NCI-H446 (cell line): ENCODE results near the gene RNF114.
"Not testable (repeated sequence)": the region's sequence is repeated elsewhere in the genome, so short reads cannot be mapped to it uniquely, and the experiment has no call there.

Source experiments
- DNase-seq, 2 experiments: peaks; one replicate each; lab custom pipeline; 2025; lab: John Stamatoyannopoulos, UW

Gene RNF114

DNA sequence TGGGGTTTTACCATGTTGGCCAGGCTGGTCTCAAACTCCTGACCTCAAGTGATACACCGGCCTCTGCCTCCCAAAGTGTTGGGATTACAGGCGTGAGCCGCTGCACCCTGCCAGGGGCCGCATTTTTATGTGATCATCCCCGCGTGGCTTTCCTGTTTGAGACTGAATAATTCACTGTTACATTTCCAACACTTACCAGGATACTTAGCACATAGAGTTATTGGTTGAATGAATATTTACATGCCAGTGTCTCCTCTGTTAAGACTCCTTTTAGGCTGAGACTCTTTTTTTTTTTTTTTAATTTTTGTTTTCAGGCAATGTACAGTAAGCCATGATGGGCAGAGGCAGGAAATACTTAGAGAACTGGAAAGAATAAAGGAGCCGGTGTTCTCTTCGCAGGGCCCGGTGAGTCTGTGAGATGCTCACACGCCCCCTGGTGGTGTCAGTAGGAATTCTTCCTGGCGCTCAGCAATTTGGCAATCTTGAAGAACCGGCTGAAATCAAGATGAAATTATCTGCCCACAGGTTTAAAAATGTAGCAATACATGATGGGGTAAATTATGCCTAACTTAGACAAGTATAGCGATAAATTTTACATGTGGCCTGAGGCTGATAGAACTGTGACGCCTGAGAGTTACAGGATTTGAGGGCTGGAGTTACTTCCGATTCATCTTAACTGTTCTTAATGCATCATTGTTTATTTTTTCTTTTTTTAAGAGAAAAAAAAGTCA, 7.6 kb upstream of the RNF114 start:
- peak; percentile 70 to 87 for DNase-seq

DNA sequence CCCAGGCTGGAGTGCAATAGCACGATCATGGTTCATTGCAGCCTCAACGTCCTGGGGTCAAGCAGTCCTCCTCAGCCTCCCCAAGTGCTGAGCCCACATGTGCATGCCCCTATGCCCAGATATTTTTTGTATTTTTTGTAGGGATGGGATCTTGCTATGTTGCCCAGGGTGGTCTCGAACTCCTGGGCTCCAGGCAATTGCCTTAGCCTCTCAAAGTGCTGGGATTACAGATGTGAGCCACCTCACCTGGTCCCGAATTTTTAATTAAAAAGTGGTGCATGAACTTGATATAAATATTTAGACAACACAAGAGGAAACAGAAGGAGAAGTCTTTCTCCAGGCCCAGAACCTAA, 7.1 kb upstream of the RNF114 start:
- no peak for DNase-seq

DNA sequence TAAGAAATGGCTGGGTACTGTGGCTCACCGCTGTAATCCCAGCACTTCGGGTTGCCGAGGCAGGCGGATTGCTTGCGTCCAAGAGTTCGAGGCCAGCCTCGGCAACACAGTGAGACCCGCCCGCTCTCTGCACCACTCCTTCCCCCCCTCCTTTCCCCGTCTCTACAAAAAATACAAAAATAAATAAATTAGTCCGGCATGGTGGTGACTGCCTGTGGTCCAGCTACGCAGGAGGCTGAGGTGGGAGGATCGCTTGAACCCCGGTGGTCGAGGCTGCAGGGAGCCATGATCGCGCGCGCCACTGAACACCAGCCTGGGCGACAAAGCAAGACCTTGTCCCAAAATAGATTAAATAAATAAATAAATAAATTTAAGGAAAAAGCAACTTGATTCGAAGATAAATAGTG, 448 bp upstream of the RNF114 start:
- no peak for DNase-seq

DNA sequence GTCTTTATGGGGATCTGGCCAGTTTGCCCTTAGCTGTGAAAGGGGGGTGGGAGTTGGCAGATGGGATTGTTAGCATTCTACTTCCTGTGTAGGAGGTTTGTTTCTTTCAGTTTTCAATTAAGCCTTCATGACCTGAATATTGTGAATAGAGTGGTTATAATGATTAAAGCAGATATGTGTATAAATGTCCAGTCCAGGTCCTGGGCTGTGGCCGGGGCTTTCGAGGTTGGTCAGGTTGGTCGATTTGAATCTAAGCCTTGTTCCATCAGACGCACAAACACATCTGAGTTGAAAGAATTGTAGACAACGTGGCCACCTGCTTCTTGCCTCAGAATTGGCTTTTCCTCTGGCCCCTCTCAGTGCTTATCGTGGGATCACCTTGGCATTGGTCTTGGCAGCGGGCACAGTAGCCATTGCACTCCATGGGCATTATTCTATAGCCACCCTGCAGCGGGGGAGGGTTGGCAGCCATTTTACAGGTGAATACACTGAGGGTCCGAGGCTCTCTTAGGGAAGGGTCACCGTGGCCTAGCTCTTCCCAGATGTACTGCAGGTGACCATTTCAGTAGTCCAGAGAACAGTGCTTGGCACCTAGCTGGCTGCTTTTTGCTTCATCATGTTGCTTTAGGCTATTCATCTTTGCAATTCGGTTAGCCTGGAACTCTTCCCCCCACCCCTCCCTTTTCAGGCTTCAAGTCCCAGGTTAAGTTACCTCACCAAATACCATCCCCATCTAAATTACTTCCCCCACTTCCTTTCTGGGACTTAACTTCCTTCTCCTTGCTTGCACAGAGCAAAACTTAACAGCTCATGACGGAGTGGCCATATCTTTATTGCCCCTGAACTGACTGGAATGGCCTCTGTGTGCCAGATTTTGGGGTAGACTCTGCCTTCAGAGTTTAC, 1.1 kb downstream of the RNF114 start:
- no peak for DNase-seq

DNA sequence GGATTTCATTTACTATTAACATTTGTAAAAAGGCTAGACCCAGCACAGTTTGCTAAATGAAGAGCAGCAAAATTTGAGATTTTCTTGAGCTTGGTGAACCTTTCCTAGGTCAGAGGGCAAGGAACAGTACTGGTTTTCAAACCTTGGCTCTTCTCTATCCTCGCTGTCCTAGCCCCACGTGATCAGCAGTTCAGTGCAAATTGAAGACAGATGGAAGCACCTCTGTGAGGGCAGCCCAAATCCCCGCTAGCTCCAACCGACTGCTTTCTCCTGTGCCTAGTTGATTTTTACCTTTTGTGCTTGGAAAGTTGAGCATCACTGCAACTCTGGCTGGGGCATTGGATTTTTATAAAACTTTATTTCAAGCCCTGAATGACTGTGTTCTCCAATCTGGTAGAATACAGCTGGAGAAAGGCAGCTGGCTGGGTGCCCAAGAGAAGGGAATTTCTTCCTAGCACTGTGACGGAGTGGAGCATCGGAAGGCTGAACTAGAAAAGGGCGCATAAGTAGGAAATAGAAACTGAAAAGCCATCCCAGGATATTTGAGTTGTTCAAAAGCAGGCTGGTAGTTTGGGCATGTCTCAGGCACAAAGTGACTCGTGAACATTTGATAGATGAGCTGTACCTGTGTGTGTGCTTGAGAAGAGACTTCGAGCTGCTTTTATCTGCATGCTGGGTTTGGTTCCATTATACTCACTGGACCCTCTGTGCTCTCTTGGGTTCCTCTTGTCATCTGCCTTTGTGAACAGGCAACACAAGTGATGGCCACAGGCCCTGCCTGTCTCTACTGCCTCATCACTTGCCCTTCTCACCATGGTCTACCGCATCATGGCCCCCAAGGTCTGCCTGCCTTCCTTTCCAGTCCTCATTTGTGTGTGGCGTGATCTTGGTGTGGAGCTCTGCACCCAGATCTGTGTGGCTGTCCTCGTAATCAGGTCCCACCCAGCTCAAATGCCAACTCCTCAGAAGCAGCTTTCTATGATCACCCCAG, 2.3 kb downstream of the RNF114 start:
- peak; percentile 31 to 42 for DNase-seq

DNA sequence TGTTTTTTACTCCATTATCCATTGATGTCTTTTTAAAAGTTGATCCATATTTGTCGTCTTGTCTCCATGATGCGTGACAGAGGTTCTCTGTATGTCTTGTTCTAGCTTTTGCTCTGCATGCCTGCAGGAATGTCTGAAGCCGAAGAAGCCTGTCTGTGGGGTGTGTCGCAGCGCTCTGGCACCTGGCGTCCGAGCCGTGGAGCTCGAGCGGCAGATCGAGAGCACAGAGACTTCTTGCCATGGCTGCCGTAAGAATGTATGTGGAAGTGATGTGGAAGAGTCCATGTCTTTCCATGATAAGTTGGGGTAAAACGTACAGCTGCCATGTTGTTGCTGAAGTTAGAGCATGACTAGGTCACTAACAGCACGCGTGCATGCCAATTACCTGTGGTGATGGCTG, 5.3 kb downstream of the RNF114 start:
- DNase-seq: no peak

DNA sequence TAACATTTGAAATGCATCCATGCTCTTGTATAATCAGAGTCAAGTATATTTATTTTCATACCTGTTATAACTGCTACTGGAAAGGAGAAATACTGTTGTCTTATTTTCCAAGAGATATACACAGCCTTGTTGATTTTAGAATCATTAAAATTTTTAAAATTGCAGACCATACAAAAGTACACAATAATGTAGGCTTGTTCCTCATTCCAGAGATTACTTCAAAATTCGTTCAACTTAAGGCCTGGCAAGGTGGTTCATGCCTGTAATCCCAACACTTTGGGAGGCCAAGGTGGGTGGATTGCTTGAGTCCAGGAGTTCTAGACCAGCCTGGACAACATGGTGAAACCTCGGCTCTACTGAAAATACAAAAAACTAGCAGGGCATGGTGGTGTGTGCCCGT, 6.1 kb downstream of the RNF114 start:
- no peak for DNase-seq

DNA sequence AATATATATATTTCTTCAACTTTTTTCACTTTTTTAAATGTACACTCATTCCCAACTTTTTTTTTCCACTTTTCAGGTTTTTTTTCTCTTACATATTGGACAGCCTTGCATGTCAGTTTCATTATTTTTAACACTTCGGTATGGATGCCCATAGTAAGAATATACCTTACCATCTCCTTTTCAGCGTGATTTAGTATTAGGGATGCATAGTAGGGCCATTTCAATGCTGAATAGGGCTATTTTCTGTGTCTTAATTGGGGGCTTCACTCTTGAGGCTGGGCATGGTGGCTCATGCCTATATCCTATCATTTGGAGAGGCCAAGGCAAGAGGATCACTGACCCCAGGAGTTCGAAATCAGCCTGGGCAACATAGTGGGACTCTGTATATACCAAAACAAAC, 6.7 kb downstream of the RNF114 start:
- DNase-seq: no peak

DNA sequence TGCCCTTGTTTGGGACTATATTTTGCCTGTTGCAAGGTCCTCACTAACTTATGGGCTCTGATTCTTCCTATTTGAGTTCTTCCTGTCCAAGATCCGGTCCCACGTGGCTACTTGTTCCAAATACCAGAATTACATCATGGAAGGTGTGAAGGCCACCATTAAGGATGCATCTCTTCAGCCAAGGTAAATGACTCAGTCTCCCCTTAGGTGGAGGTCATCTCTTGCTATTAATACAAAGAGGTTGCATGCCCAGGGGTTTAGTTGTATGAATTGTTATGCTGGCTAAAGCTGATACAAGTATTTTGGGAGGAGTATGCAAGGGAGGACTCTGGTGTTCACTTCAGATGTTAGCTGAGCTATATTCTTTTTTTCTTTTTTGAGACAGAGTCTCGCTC, 9.1 kb downstream of the RNF114 start:
- no peak for DNase-seq

DNA sequence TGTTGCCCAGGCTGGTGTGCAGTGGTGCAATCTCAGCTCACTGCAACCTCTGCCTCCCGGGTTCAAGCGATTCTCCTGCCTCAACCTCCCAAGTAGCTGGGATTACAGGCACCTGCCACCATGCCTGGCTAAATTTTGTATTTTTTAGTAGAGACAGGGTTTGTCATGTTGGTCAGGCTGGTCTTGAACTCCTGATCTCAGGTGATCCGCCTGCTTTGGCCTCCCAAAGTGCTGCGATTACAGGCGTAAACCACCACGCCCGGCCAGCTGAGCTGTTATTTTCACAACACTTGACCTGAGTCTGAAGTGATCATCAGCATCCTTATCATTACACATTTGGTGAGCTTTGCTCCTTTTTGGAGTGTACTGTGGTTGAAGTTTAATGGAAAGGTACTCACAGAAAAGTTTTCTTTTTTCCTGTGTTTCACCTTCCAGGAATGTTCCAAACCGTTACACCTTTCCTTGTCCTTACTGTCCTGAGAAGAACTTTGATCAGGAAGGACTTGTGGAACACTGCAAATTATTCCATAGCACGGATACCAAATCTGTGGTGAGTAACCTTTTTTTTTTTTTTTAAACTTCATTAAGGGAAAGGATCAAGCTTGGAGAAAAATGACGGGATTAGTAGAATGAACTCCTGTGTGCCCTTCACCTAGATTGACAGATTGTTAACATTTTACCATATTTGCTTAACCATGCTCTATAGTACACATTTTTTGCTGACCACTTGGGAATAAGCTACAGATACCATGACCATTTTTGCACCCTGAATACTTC, 9.7 kb downstream of the RNF114 start:
- DNase-seq: no peak

DNA sequence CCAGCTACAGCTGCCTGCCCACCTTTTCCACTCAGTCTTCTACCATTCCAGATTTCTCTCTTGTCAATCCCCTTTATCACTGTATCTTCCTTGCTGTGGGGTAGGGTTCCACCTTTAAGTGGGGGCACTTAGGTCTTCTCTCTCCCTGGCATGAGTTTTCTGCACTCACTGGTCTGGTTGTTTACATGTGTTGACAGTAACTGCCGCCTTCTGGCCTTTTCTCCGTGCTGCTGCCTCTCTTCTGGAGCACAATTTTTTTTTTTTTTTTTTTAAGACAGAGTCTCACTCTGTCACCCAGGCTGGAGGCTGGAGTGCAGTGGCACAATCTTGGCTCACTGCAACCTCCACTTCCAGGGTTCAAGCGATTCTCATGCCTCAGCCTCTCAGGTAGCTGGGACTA, 12.0 kb downstream of the RNF114 start:
- no peak for DNase-seq

DNA sequence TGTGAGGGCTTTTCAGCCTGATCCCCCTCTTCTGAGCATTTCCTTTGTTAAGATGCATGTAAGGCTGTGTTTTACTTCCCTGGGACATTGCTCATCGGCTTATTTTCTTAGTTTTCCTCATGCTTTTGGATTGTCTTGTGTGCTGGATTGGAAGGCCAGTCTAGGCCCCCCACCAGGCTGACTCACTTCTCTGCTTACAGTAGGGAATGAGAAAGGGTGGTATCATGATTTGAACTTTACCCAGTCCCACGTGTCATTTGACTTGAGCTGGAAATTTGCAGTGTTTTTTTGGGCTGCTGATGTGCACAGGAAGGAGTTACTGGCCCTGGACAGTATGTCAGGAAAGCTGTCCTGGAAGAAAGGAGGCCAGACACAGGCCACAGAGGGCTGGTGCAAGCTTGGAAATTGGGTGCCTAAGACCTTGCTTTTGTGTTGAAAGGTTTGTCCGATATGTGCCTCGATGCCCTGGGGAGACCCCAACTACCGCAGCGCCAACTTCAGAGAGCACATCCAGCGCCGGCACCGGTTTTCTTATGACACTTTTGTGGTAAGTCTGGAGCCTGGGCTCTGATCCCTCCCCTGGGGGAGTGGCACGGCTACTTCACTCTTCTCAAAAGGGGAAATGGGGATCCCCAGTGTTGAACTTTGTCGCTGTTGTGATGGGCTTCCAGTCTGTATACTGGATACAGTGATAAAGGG, 12.8 kb downstream of the RNF114 start:
- DNase-seq: no peak

DNA sequence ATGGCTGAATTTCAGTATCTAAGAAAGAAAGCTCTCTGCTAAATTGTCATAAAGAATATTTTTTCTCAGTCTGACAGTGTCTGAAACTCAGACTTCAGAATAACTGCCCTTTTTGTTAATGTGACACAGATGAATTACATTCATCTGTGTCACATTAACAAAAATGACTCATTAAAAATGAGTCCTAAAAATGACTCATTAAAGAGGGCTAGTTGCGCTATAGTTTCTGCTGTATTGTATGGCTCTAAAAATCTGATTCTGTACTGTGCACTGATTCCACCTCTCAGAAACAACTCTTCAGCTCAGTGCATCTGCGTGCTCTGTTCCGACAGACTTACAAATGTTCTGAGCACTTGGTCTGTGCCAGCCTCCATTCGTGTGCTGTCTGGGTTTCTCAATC, 15.0 kb downstream of the RNF114 start:
- DNase-seq: no peak

DNA sequence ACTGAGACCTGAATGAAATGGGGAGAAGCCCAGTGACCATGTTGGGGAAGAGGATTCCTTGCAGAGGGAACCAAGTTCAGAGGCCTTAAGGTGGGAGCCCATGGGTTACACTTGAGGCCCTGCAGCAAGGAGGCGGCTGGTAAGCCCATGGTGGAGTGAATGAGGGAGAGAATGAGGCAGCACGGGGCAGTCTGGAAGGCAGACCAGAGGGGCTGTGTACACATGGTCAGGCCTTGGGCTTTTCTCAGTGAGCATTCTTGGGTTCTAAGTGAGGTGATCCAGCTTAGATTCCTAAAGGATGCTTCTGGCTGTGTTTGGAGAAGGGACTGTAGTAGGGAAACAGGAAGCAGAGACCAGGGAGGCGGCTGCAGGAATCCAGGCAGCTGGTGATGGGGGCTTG, 19.0 kb downstream of the RNF114 start:
- DNase-seq: no peak

DNA sequence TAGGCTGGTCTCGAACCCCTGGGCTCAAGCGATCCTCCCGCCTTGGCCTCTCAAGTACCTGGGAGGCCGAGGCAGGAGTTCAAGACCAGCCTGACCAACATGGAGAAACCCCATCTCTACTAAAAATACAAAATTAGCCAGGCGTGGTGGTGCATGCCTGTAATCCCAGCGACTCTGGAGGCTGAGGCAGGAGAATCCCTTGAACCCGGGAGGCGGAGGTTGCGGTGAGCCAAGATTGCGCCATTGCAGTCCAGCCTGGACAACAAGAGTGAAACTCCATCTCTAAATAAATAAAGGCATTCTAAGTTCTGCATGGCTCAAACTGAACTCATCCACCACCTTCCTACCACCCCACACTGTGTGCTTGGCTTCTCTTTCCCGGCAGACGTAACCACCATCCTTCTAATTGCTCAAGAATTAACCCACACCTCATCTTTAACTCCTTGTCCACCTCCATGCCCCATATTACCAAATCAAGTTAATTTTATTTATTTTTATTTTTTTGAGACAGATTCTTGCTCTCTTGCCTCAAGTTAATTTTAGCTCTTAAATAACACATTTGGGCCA, 19.7 kb downstream of the RNF114 start:
- not testable (repeated sequence) for DNase-seq

DNA sequence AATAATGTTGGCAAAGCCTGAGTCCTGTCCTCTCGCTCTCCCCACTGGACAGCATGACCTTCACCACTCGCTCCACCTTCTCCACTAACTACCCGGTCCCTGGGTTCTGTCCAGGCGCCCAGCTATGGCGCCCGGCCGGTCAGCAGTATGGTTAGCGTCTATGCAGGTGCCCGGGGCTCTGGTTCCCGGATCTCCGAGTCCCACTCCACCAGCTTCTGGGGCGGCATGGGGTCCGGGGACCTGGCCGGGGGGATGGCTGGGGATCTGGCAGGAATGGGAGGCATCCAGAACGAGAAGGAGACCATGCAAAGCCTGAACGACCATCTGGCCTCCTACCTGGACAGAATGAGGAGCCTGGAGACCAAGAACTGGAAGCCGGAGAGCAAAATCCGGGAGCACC, 20.5 kb downstream of the RNF114 start:
- no peak for DNase-seq

DNA sequence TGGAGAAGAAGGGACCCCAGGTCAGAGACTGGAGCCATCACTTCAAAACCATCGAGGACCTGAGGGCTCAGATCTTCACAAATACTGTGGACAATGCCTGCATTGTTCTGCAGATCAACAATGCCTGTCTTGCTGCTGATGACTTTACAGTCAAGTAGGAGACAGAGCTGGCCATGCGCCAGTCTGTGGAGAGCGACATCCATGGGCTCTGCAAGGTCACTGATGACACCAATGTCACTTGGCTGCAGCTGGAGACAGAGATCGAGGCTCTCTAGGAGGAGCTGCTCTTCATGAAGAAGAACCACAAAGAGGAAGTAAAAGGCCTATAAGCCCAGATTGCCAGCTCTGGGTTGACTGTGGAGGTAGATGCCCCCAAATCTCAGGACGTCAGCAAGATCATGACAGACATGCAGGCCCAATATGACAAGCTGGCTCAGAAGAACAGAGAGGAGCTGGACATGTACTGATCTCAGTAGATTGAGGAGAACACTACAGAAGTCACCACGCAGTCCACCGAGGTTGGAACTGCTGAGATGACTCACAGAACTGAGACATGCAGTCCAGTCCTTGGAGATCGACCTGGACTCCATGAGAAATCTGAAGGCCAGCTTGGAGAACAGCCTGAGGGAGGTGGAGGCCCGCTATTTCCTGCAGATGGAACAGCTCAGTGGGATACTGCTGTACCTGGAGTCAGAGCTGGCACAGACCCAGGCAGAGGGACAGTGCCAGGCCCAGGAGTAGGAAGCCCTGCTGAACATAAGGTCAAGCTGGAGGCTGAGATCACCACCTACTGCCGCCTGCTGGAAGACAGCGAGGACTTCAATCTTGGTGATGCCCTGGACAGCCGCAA, 21.1 kb downstream of the RNF114 start:
- not testable (repeated sequence) for DNase-seq

DNA sequence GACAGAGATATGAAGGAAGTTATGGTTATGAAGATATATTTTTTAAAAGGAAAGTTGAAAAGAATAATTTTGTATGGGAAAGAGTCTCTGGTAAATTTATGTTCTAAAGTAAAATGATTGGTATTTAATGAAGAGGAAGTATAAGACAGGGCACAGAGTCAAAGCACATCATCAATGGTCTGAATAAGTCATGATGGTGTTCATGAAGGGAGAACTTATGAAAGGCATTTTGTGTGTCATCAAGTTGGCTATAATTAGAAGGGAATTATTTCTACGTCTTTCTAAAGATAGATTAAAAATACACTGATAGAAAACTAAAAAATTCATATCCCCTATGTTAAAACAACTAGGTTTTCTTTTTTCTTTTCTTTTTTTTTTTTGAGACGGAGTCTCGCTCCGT, 25.2 kb downstream of the RNF114 start:
- no peak for DNase-seq

DNA sequence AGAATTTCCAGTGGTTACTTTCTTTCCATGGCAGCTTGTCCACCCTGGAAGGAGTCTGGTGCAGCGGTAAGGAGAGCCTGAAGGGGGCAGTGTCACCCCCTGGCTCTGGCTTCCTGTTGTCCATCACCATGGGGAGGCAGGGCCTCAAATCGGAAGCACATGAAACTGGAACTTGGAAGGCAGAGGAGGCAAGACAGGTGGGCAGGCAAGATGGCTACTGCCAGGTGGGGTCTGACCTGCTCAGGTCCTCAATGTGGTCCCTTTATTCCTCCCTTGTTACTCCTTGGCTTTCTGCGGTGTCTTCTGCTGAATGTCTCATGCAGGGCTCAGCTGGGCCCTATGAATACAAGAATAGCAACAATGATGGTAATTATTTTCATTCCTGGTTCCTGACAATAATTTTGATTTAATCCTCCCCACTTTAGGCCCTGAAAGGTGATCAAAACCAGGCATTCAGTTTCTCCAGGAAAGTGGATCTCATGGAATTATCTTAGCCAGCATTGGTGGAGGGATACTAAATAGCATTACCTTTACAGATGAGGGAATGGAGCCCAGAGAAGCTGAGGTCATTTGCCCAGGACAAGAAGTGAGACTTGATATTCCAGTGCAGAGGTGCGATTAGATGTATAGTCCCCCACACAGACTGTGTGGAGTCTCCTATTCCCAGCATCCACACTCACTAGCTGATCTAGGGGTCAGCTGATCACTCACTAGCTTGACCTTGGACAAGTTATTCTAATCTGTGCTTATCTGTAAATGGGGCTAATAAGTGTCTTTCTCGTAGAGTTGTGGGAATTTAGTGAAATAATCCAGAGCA, 29.0 kb downstream of the RNF114 start:
- DNase-seq: peak; percentile 11 to 12
